RWPE2 (cell line): ENCODE data around the gene LIMCH1.

ENCODE experiments used
- ATAC-seq: fragments of 200-7000 bp; cut with Tn5 transposase; 3 replicates; pipeline ENCODE4 v1.9.1; 2021; ENCODE audit warnings: low read depth
- DNase-seq: peaks from one replicate; pipeline ENCODE4 v3.0.0-alpha.2; 2020; ENCODE audit warnings: low spot score
- H3K27ac ChIP-seq: fragments of 450-650 bp; 2 replicates; pipeline ENCODE4 v1.5.1; 2017; ENCODE audit warnings: mild to moderate bottlenecking; ENCODE audit not compliant: poor library complexity, severe bottlenecking
- H3K27me3 ChIP-seq: fragments of 250-450 bp; sonication (Bioruptor Pico); 2 replicates; pipeline ENCODE4 v1.5.1; 2021; ENCODE audit warnings: mild to moderate bottlenecking, moderate library complexity; ENCODE audit not compliant: insufficient read depth, poor library complexity, severe bottlenecking
- H3K36me3 ChIP-seq: fragments of 250-450 bp; sonication (Bioruptor Pico); 2 replicates; pipeline ENCODE4 v1.5.1; 2020; ENCODE audit warnings: low read depth, mild to moderate bottlenecking, moderate library complexity
- H3K4me1 ChIP-seq: fragments of 250-450 bp; sonication (Bioruptor Pico); 2 replicates; pipeline ENCODE4 v1.5.1; 2021; ENCODE audit warnings: mild to moderate bottlenecking, moderate library complexity; ENCODE audit not compliant: insufficient read depth, poor library complexity, severe bottlenecking
- H3K4me3 ChIP-seq: fragments of 250-450 bp; sonication (Bioruptor Pico); 2 replicates; pipeline ENCODE4 v1.5.1; 2021; ENCODE audit warnings: mild to moderate bottlenecking, moderate library complexity; ENCODE audit not compliant: severe bottlenecking
- H3K9me3 ChIP-seq: fragments of 250-450 bp; sonication (Bioruptor Pico); 2 replicates; pipeline ENCODE4 v1.5.1; 2021; ENCODE audit warnings: mild to moderate bottlenecking, moderate library complexity; ENCODE audit not compliant: severe bottlenecking
- TF ChIP-seq, protein P1 (sequence below): fragments of 450-650 bp; IDR thresholded peaks from one replicate; pipeline ENCODE4 v1.5.1; 2017; ENCODE audit warnings: mild to moderate bottlenecking, moderate library complexity; ENCODE audit not compliant: poor library complexity, severe bottlenecking

The LIMCH1 gene

DNA sequence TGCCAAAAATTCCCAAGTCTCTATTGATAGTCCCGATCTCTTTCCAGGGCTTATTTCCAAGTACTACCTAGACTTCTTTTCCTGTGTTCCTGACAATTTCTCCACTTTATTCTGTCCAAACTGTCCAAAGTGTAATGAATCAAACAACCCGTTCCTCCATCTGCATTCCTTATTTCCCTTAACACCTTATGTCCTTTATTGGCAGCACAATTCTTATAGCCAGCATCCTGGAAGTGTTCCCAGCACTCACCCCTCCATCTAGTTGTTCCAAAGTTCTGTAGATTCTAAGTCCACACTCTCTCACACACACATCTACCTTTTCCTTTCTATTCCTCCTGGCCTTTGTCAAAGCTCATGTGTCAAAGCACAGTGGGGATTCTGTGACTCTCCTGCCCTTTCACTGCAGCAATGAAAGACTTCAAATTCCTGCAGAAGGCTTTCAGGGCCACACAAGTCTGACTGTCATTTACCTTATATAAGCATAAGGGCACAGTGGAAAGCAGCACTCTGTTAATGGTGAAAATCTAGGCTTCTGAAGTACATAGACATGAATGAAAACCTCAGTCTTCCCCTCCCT, 22.1 kb downstream of the LIMCH1 start:
- H3K4me1 ChIP-seq, result no peaks in the 10 kb centered on the region
- H3K36me3 ChIP-seq, result no peaks in the 10 kb centered on the region
- H3K4me3 ChIP-seq, result no peak overlapping the region
- ATAC-seq (no peak), DNase-seq (no peak)
- no peaks in the 10 kb centered on the region for H3K27me3 ChIP-seq
- TF ChIP-seq, protein P1, sequence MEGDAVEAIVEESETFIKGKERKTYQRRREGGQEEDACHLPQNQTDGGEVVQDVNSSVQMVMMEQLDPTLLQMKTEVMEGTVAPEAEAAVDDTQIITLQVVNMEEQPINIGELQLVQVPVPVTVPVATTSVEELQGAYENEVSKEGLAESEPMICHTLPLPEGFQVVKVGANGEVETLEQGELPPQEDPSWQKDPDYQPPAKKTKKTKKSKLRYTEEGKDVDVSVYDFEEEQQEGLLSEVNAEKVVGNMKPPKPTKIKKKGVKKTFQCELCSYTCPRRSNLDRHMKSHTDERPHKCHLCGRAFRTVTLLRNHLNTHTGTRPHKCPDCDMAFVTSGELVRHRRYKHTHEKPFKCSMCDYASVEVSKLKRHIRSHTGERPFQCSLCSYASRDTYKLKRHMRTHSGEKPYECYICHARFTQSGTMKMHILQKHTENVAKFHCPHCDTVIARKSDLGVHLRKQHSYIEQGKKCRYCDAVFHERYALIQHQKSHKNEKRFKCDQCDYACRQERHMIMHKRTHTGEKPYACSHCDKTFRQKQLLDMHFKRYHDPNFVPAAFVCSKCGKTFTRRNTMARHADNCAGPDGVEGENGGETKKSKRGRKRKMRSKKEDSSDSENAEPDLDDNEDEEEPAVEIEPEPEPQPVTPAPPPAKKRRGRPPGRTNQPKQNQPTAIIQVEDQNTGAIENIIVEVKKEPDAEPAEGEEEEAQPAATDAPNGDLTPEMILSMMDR, result no peak
- H3K9me3 ChIP-seq, result no peaks in the 10 kb centered on the region
- H3K27ac ChIP-seq, result no peak overlapping the region

DNA sequence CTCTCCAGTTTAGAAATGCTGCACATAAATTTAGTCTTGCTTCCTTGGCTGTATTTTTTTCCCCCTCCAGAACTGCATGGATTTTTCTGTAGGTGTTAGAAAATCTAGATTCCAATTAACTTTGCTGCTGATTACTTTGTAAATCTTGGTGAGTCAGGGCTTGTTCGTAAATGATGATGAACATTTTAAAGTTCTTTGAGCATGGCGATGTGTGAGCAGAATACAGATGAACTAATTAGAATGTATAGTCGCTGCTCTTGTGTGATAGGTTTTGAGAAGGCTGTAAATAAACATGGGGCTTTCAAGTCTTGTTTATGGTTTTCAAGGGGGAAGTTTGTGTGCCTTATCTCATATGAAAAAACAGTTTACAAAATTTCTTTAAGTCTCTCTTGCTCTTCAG, 23.3 kb downstream of the LIMCH1 start:
- no peaks in the 10 kb centered on the region for H3K36me3 ChIP-seq
- no peaks in the 10 kb centered on the region for H3K9me3 ChIP-seq
- no peak overlapping the region for H3K27ac ChIP-seq
- TF ChIP-seq, protein P1, result no peak
- ATAC-seq (no peak), DNase-seq (no peak)
- H3K4me1 ChIP-seq, result no peaks in the 10 kb centered on the region
- H3K4me3 ChIP-seq, result no peak overlapping the region
- no peaks in the 10 kb centered on the region for H3K27me3 ChIP-seq

DNA sequence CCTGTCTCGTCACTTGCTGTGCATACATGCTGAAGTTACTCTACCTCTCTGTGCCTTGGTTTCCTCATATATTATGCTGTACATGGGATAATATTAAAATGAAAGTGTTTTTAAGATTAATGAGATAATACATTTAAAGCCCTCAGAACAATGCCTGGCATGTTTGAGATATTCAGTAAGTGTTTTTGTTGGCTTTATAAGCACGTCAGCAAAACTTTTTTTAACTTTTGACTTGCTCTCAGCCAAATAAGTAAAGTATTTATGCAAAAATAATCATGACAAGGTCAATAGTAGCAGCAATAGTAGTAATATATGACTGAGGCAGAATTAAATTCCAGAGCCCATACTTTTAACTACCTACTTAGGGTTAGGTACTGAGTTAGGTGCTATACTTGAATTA, 29.2 kb downstream of the LIMCH1 start:
- Histone ChIP-seq H3K27ac (no peak overlapping the region), H3K9me3 (no peaks in the 10 kb centered on the region), H3K4me1 (no peaks in the 10 kb centered on the region), H3K4me3 (no peak overlapping the region), H3K27me3 (no peaks in the 10 kb centered on the region), H3K36me3 (no peaks in the 10 kb centered on the region)
- ATAC-seq (no peak), DNase-seq (no peak)
- TF ChIP-seq, protein P1, result no peak

DNA sequence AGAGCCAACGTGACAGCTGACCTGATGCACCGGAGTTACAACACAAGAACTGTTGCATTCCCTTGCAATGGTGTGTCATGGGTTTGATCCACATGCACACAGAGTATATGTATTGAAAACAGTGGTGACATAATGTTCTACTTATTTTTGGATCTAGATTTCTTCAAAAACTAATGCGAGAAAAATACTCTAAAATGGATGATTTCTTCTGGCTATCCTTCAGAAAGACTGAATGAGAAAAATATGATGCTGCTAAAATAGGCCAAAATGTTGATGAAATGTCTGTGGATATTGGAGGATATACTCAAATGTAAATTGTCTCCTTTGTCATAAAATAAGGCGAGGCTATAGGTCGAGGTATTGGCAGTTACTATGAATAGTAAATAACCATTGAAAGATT, 30.4 kb downstream of the LIMCH1 start:
- TF ChIP-seq, protein P1, result no peak
- no peak for DNase-seq
- Histone ChIP-seq H3K27ac (no peak overlapping the region), H3K4me1 (peaks cover 10% of the 10 kb centered on the region), H3K9me3 (no peaks in the 10 kb centered on the region), H3K36me3 (no peaks in the 10 kb centered on the region), H3K27me3 (no peaks in the 10 kb centered on the region), H3K4me3 (no peak overlapping the region)
- ATAC-seq, result no peak

DNA sequence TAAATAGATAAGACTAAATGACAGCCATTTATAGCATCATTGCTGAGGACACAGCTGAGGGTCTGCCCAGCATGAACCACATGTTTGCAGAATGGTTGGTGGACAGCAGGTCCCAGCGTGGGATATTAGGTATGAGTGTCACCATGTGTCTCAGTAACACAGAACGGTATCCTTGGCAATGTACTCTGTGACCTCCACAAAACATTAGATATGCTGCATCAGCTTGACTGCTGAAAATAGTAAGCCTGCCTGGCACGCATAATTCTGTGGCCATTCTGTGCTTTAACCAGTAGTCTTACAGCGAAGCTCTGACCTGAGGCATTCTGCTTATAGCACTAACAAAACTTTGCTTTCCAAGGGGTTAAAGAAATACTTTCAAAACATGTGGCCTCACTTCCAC, 32.0 kb downstream of the LIMCH1 start:
- no peaks in the 10 kb centered on the region for H3K27me3 ChIP-seq
- ATAC-seq, result no peak
- H3K36me3 ChIP-seq, result no peaks in the 10 kb centered on the region

More for the DNA sequence above, 32.0 kb downstream of the LIMCH1 start:
- Histone ChIP-seq H3K27ac (no peak overlapping the region), H3K4me3 (no peak overlapping the region), H3K9me3 (no peaks in the 10 kb centered on the region), H3K4me1 (peaks cover 25% of the 10 kb centered on the region)
- DNase-seq, result no peak
- TF ChIP-seq, protein P1, result no peak
